ENCODE results near the gene EML5. TPM values are rescaled to one million over a fixed set of nuclear protein-coding genes. Genes with fewer than 3 reads are reported as not detected.

Gene EML5
- total RNA-seq, 4 donors from 2014 or later = 2.7 to 3.7 (median 3.7) TPM

- Histone ChIP-seq H3K27me3 (no peaks in the 10 kb centered on the region), H3K36me3 (peaks cover 0 to 3% (median 0%) of the 10 kb centered on the region in 4 donors), H3K4me1 (no peaks in the 10 kb centered on the region), H3K27ac (replicated peaks in 1 of 4) (no peak overlapping the region), H3K4me3 (no peak overlapping the region), H3K9me3 (no peaks in the 10 kb centered on the region)
- intact Hi-C loops (cut with DNase I) = no loop called here
- 98% methylated on average over 8 of the region's 9 CpGs for WGBS
- DNase-seq (ENCODE audit: extremely low spot score) = no peak
- TF ChIP-seq CTCF (IDR thresholded peaks at IDR 0.05) (no peak), POLR2AphosphoS5 (IDR thresholded peaks at IDR 0.05) (no peak), EP300 (IDR thresholded peaks at IDR 0.05) (no peak), POLR2A (IDR thresholded peaks at IDR 0.05; ENCODE audit: low read depth) (no peak)
Observed at GRCh38 chr14:88737245-88737644, 55.5 kb downstream of the EML5 start.

DNA sequence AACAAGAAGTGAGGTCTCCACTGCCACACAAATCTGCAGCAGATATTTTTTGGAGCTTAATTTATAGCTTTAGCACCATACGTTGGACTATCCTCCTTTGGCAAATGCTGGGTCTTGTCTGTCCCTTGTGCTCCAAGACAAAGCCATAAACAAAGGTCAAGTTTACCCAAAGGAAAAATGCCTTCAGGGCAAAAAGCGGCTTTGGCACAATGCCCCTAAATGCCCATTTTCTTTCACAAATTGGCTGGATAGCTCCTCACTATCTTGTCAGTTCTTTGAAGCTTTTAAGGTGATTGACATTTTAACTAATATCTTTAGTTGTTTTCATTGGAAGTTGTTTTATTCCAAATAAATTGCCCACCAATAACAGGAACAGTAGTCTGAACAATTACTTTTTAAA lies 59.6 kb downstream of the EML5 start:
- 81% methylated on average over 2 of the region's 2 CpGs for WGBS
- peaks cover 0 to 3% (median 0%) of the 10 kb centered on the region in 4 donors for H3K36me3 ChIP-seq
- DNase-seq (ENCODE audit: extremely low spot score) = no peak
- no peak overlapping the region for H3K27ac ChIP-seq (replicated peaks in 1 of 4)
- no peak overlapping the region for H3K4me3 ChIP-seq
- H3K9me3 ChIP-seq = no peaks in the 10 kb centered on the region
- intact Hi-C loops (cut with DNase I) = no loop called here
- H3K4me1 ChIP-seq = no peaks in the 10 kb centered on the region
- no peak for TF ChIP-seq CTCF (IDR thresholded peaks at IDR 0.05)
- TF ChIP-seq POLR2AphosphoS5 (IDR thresholded peaks at IDR 0.05) = no peak
- TF ChIP-seq POLR2A (IDR thresholded peaks at IDR 0.05; ENCODE audit: low read depth) = no peak
- TF ChIP-seq EP300 (IDR thresholded peaks at IDR 0.05) = no peak
- no peaks in the 10 kb centered on the region for H3K27me3 ChIP-seq

DNA sequence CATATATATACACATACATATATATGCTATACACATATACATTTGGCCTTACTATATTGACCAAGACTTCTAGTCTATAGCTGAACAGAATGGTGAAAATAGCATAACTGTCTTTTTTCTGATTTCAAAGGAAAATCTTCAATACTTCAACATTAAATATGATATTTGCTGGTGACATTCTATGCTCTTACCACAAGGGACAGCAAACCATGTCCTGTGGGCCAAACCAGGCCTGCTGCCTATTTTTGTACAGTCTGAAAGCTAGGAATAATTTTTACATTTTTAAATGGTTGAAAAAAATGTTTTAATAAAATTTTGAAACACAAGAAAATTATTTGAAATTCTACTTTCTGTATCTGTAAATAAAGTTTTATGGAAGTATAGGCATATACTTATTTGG lies 63.6 kb downstream of the EML5 start:
- H3K4me1 ChIP-seq = no peaks in the 10 kb centered on the region
- H3K9me3 ChIP-seq = no peaks in the 10 kb centered on the region
- intact Hi-C loops (cut with DNase I) = no loop called here
- H3K27me3 ChIP-seq = no peaks in the 10 kb centered on the region
- no peak overlapping the region for H3K27ac ChIP-seq (replicated peaks in 1 of 4)
- no peak overlapping the region for H3K4me3 ChIP-seq
- no peak for DNase-seq (ENCODE audit: extremely low spot score)
- TF ChIP-seq POLR2A (IDR thresholded peaks at IDR 0.05; ENCODE audit: low read depth) (no peak), EP300 (IDR thresholded peaks at IDR 0.05) (no peak), CTCF (IDR thresholded peaks at IDR 0.05) (peak in 1 of 3 experiments; percentile 18)
- H3K36me3 ChIP-seq = no peaks in the 10 kb centered on the region

DNA sequence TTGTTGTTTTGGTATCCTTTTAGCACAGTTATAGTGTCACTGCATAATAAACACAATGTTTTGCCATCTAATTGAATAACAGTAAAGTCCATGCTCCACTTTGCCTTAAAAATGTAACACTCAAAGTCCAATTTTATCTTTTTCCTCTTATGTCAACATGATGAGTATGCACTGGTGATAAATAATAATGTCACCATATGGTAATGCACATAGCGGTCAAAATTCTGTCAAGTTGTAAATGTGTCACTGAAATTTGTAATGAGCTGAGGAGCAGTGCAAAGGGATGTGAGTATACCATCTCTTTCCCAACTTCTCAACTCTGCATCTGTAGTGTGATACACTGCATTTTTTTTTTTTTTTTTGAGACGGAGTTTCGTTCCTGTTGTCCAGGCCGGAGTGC lies 65.7 kb downstream of the EML5 start:
- DNase-seq (ENCODE audit: extremely low spot score) = no peak
- H3K9me3 ChIP-seq = no peaks in the 10 kb centered on the region
- no peaks in the 10 kb centered on the region for H3K27me3 ChIP-seq
- no peaks in the 10 kb centered on the region for H3K4me1 ChIP-seq
- H3K27ac ChIP-seq (replicated peaks in 1 of 4) = no peak overlapping the region
- 93% methylated on average over 4 of the region's 4 CpGs for WGBS
- no peak for TF ChIP-seq CTCF (IDR thresholded peaks at IDR 0.05)
- no peak for TF ChIP-seq POLR2AphosphoS5 (IDR thresholded peaks at IDR 0.05)
- intact Hi-C loops (cut with DNase I) = no loop called here
- no peaks in the 10 kb centered on the region for H3K36me3 ChIP-seq
- no peak overlapping the region for H3K4me3 ChIP-seq

GRCh38 chr14:88710709-88711108 lies 82.0 kb downstream of the EML5 start:
- WGBS = 68% methylated on average over 2 of the region's 2 CpGs
- no peaks in the 10 kb centered on the region for H3K27me3 ChIP-seq
- H3K4me3 ChIP-seq = no peak overlapping the region
- H3K27ac ChIP-seq (replicated peaks in 1 of 4) = no peak overlapping the region
- TF ChIP-seq POLR2A (IDR thresholded peaks at IDR 0.05; ENCODE audit: low read depth) (no peak), CTCF (IDR thresholded peaks at IDR 0.05) (no peak), POLR2AphosphoS5 (IDR thresholded peaks at IDR 0.05) (no peak), EP300 (IDR thresholded peaks at IDR 0.05) (no peak)
- H3K9me3 ChIP-seq = no peaks in the 10 kb centered on the region
- no peaks in the 10 kb centered on the region for H3K36me3 ChIP-seq
- no peak for DNase-seq (ENCODE audit: extremely low spot score)
- intact Hi-C loops (cut with DNase I) = no loop called here
- no peaks in the 10 kb centered on the region for H3K4me1 ChIP-seq
